K562 (cell line): ENCODE results near the gene TMEM114. TPM values are rescaled to one million over a fixed set of nuclear protein-coding genes. Genes with fewer than 3 reads are reported as not detected.
A peak's percentile ranks its signal among the peaks of the same experiment; 100 is the strongest.

Source experiments
- CXXC5 ChIP-seq: fragments of 250-450 bp; sonication (Bioruptor Pico); IDR thresholded peaks from 2 replicates; pipeline ENCODE4 v1.8.0; 2022; ENCODE audit warnings: inconsistent platforms, mild to moderate bottlenecking, moderate library complexity
- FOXM1 ChIP-seq, 2 experiments: fragments of 450-650 bp in 1 of 2; sonication (generic) in 1 of 2; formaldehyde crosslinking in 1 of 2; IDR thresholded peaks; 2 replicates each; pipeline versions ENCODE4 v1.6.1 to v1.9.0; 2017 to 2022; ENCODE audit warnings: low read depth in 2 of 2, mild to moderate bottlenecking in 2 of 2, missing genetic modification reagents in 1 of 2, moderate library complexity in 1 of 2
- HMGXB4 ChIP-seq: sonication (generic); formaldehyde crosslinking; IDR thresholded peaks from 2 replicates; pipeline ENCODE4 v1.8.1; 2023; ENCODE audit warnings: mild to moderate bottlenecking, missing genetic modification reagents
- HNRNPK ChIP-seq: fragments of 200-400 bp; formaldehyde crosslinking; IDR thresholded peaks from one replicate; pipeline ENCODE4 v1.6.1; 2018; ENCODE audit warnings: mild to moderate bottlenecking, low read depth, low read length; ENCODE audit not compliant: poor library complexity, severe bottlenecking
- JUND ChIP-seq, 2 experiments: IDR thresholded peaks; 2 replicates in 1 of 2; 3 replicates in 1 of 2; pipeline ENCODE4 v1.6.1; 2011; ENCODE audit warnings: borderline replicate concordance in 2 of 2, low read depth in 2 of 2, low read length in 2 of 2, improper control_type of control experiment in 1 of 2, missing biosample characterization in 1 of 2, missing genetic modification characterization in 1 of 2, missing genetic modification reagents in 1 of 2
- LEF1 ChIP-seq: fragments of 450-650 bp; IDR thresholded peaks from 2 replicates; pipeline ENCODE4 v1.6.1; 2016; ENCODE audit warnings: mild to moderate bottlenecking
- RREB1 ChIP-seq: fragments of 250-450 bp; sonication (Bioruptor Pico); IDR thresholded peaks from 2 replicates; pipeline ENCODE4 v1.4.0; 2020
- SP1 ChIP-seq: sonication (generic); formaldehyde crosslinking; IDR thresholded peaks from 2 replicates; pipeline ENCODE4 v1.8.1; 2022; ENCODE audit warnings: mild to moderate bottlenecking, missing genetic modification reagents
- SRSF3 ChIP-seq: fragments of 200-400 bp; formaldehyde crosslinking; IDR thresholded peaks from 2 replicates; pipeline ENCODE4 v1.6.1; 2016; ENCODE audit warnings: mild to moderate bottlenecking, low read length, moderate library complexity; ENCODE audit not compliant: insufficient read depth
- TAF9B ChIP-seq: fragments of 450-650 bp; IDR thresholded peaks from 2 replicates; pipeline ENCODE4 v1.6.1; 2018; ENCODE audit warnings: mild to moderate bottlenecking; ENCODE audit not compliant: partially characterized antibody
- ZBTB8A ChIP-seq: fragments of 450-650 bp; IDR thresholded peaks from 2 replicates; pipeline ENCODE4 v1.6.1; 2018; ENCODE audit warnings: mild to moderate bottlenecking, moderate library complexity; ENCODE audit not compliant: partially characterized antibody
- ZNF3 ChIP-seq: fragments of 250-450 bp; sonication (Bioruptor Pico); IDR thresholded peaks from 2 replicates; pipeline ENCODE4 v1.5.0; 2021; ENCODE audit warnings: mild to moderate bottlenecking, moderate library complexity
- ZNF609 ChIP-seq: sonication (generic); formaldehyde crosslinking; IDR thresholded peaks from 2 replicates; pipeline ENCODE4 v1.8.1; 2023; ENCODE audit warnings: missing genetic modification reagents, mild to moderate bottlenecking, borderline replicate concordance
- ZNF780A ChIP-seq: fragments of 250-450 bp; sonication (Bioruptor Pico); IDR thresholded peaks from 2 replicates; pipeline ENCODE4 v1.5.0; 2021; ENCODE audit warnings: mild to moderate bottlenecking
- ZSCAN29 ChIP-seq: fragments of 450-650 bp; IDR thresholded peaks from 2 replicates; pipeline ENCODE4 v1.6.1; 2017
- polyA plus RNA-seq, 8 experiments: library from polyadenylated mRNA; depleted of rRNA in 4 of 8; stranded (reverse) in 5 of 8; unstranded in 3 of 8; fragments of >200 nt; fragmentation: Nextera tagmentation in 2 of 8; fragmentation: Illumina TruSeq in 1 of 8; extraction: Ambion mirVana in 2 of 8; extraction: Trizol in 1 of 8; gene quantifications; 2 replicates each; pipeline versions ENCODE4 v1.2.1 to v1.2.3, GENCODE V29; 2011 to 2014; ENCODE audit warnings: inconsistent platforms in 1 of 8, missing spikeins in 1 of 8
- total RNA-seq, 7 experiments: library from RNA; depleted of rRNA in 6 of 7; stranded (reverse); fragments of >200 nt in 6 of 7; fragmentation: Illumina TruSeq in 2 of 7; extraction: Trizol in 2 of 7; gene quantifications; 2 replicates each; pipeline versions ENCODE4 v1.2.1 to v1.2.3, GENCODE V29; 2011 to 2021; ENCODE audit warnings: low replicate concordance in 1 of 7

The TMEM114 gene
- total and polyA plus RNA-seq, 9 of the 15 experiments (the other 6 are each of a cell fraction or from before 2014, with no cell fraction given) = not detected

GRCh38 chr16:8594149-8594666 is 3.9 kb upstream of the TMEM114 start (continued):
- TF ChIP-seq TAF9B (no peak), ZNF780A (CRISPR knock-in tag) (no peak), HMGXB4 (no peak), SP1 (no peak), CXXC5 (peak; percentile 82), RREB1 (no peak), LEF1 (peak; percentile 70), ZNF3 (CRISPR knock-in tag) (no peak), FOXM1 (IDR thresholded peaks at IDR 0.05; ENCODE audit: low read depth) (peak; percentile 94), FOXM1 (CRISPR knock-in tag; IDR thresholded peaks at IDR 0.05; ENCODE audit: low read depth) (no peak), ZSCAN29 (no peak), JUND (IDR thresholded peaks at IDR 0.05; ENCODE audit: borderline replicate concordance, low read depth, low read length) (peak; percentile 61; the same call in 1 of the 2 replicates), JUND (tag; IDR thresholded peaks at IDR 0.05; ENCODE audit: borderline replicate concordance, low read depth, low read length) (no peak; the same call in 2 of the 3 replicates), SRSF3 (no peak), ZBTB8A (no peak), HNRNPK (no peak), ZNF609 (CRISPR knock-in tag) (no peak)
